ENCODE results near the gene KCNK16. TPM values are rescaled to one million over a fixed set of nuclear protein-coding genes. Genes with fewer than 3 reads are reported as not detected.

Gene KCNK16
- polyA plus RNA-seq, 1 donor from 2014 or later: not detected

GRCh38 chr6:39292637-39293036 is 29.9 kb downstream of the KCNK16 start:
- no peaks in the 10 kb centered on the region for H3K9me2 ChIP-seq (ENCODE audit: insufficient read depth, low read length)
- H3K27ac ChIP-seq (ENCODE audit: low read length): no peak overlapping the region
- no peak for TF ChIP-seq TAF1 (IDR thresholded peaks at IDR 0.05; ENCODE audit: low read depth)
- no peak for TF ChIP-seq RAD21 (conservative IDR thresholded peaks at IDR 0.05)
- no peak for TF ChIP-seq EP300 (conservative IDR thresholded peaks at IDR 0.05; ENCODE audit: poor library complexity, severe bottlenecking)
- no peak for TF ChIP-seq CTCF (IDR thresholded peaks at IDR 0.05; ENCODE audit: poor library complexity, severe bottlenecking)
- TF ChIP-seq POLR2AphosphoS5 (IDR thresholded peaks at IDR 0.05): no peak
- no peak for TF ChIP-seq REST (IDR thresholded peaks at IDR 0.05; ENCODE audit: borderline replicate concordance)
- TF ChIP-seq SMC3 (conservative IDR thresholded peaks at IDR 0.05; ENCODE audit: poor library complexity): no peak
- TF ChIP-seq MXI1 (conservative IDR thresholded peaks at IDR 0.05; ENCODE audit: poor library complexity, severe bottlenecking): no peak
- no peak for TF ChIP-seq EZH2 (IDR thresholded peaks at IDR 0.05; ENCODE audit: borderline replicate concordance, insufficient read depth, low read length, poor library complexity, severe bottlenecking)
- H3F3A ChIP-seq (ENCODE audit: insufficient read depth, low read length, poor library complexity, severe bottlenecking): no peaks in the 10 kb centered on the region
- H3K9ac ChIP-seq (ENCODE audit: low read length): no peak overlapping the region
- no peak overlapping the region for H2AFZ ChIP-seq (ENCODE audit: low read depth, low read length)
- H3K4me3 ChIP-seq (ENCODE audit: low read length): no peak overlapping the region
- H3K4me2 ChIP-seq (ENCODE audit: low read length): no peak overlapping the region
- H3K27me3 ChIP-seq (ENCODE audit: insufficient read depth, low read depth, low read length): no peaks in the 10 kb centered on the region
- no peaks in the 10 kb centered on the region for H3K9me3 ChIP-seq (ENCODE audit: low read length)
- no peaks in the 10 kb centered on the region for H3K36me3 ChIP-seq (ENCODE audit: insufficient read depth, low read length)
- no peaks in the 10 kb centered on the region for H4K20me1 ChIP-seq (ENCODE audit: insufficient read depth)
- H3K79me2 ChIP-seq (replicated peaks; ENCODE audit: insufficient read depth, low read length): no peaks in the 10 kb centered on the region

GRCh38 chr6:39289490-39289889 is 33.0 kb downstream of the KCNK16 start:
- H3K4me2 ChIP-seq (ENCODE audit: low read length): no peak overlapping the region

More at GRCh38 chr6:39289490-39289889, 33.0 kb downstream of the KCNK16 start:
- H3K9me2 ChIP-seq (ENCODE audit: insufficient read depth, low read length): no peaks in the 10 kb centered on the region
- no peaks in the 10 kb centered on the region for H3F3A ChIP-seq (ENCODE audit: insufficient read depth, low read length, poor library complexity, severe bottlenecking)
- no peaks in the 10 kb centered on the region for H3K27me3 ChIP-seq (ENCODE audit: insufficient read depth, low read depth, low read length)
- no peaks in the 10 kb centered on the region for H3K36me3 ChIP-seq (ENCODE audit: insufficient read depth, low read length)
- TF ChIP-seq SMC3 (conservative IDR thresholded peaks at IDR 0.05; ENCODE audit: poor library complexity) (no peak), CTCF (IDR thresholded peaks at IDR 0.05; ENCODE audit: poor library complexity, severe bottlenecking) (no peak), EZH2 (IDR thresholded peaks at IDR 0.05; ENCODE audit: borderline replicate concordance, insufficient read depth, low read length, poor library complexity, severe bottlenecking) (no peak), POLR2AphosphoS5 (IDR thresholded peaks at IDR 0.05) (no peak), RAD21 (conservative IDR thresholded peaks at IDR 0.05) (no peak), MXI1 (conservative IDR thresholded peaks at IDR 0.05; ENCODE audit: poor library complexity, severe bottlenecking) (no peak), TAF1 (IDR thresholded peaks at IDR 0.05; ENCODE audit: low read depth) (no peak)
- H2AFZ ChIP-seq (ENCODE audit: low read depth, low read length): no peak overlapping the region
- no peak overlapping the region for H3K4me3 ChIP-seq (ENCODE audit: low read length)
- no peak overlapping the region for H3K9ac ChIP-seq (ENCODE audit: low read length)
- H4K20me1 ChIP-seq (ENCODE audit: insufficient read depth): no peaks in the 10 kb centered on the region
- H3K79me2 ChIP-seq (replicated peaks; ENCODE audit: insufficient read depth, low read length): no peaks in the 10 kb centered on the region
- H3K9me3 ChIP-seq (ENCODE audit: low read length): no peaks in the 10 kb centered on the region
- H3K27ac ChIP-seq (ENCODE audit: low read length): no peak overlapping the region
